ENCODE data around the gene A1BG. TPM values are rescaled to one million over a fixed set of nuclear protein-coding genes. Genes with fewer than 3 reads are reported as not detected.

Gene A1BG
- total and polyA plus RNA-seq, 2 of the 8 experiments (the other 6 are each of a cell fraction or from before 2014, with no cell fraction given), result 20.8 to 69.6 TPM

DNA sequence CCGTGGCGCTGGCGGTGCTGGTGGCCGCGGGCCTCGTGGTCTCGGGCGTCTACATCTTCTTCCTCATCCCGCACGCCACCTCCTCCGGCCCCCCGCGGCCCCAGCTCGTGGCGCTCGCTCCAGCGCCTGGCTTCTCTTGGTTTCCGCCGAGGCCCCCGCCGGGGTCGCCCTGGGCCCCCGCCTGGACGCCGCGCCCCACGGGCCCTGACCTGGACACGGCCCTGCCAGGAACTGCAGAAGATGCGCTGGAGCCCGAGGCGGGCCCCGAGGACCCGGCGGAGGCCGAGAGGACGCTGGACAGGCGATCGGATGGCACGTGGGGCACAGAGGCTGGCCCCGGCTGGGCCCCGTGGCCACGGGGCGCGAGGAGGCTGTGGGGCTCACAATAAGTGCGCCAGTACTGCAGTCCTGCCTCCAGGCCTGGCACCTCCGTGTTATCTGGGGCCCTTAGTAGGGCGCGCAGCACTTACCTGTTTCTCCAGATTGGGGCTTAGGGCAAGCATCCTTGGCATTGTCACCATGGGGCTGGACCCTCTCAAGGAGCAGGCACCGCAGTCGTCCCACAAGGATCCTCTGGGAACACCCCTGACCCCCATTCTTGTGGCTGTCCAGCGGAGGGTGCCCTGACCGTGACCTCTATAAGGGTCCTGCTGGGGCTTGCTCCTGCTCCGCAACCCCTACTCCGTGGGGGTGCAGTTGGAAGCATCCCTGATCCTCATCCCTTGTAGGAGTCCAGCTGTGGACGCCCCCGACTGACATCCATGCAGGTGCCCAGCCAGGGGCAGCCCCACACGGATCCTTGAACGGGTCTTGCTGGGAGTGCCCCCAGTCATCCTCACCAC, 43.6 kb upstream of the A1BG start:
- Histone ChIP-seq H3K9me3 (ENCODE audit: insufficient read depth in 2 of 2, low read depth in 1 of 2, low read length in 1 of 2) (no peaks in the 10 kb centered on the region), H3K18ac (ENCODE audit: extremely low read depth, low read length) (peak overlapping the region; percentile 48; the same call in 1 of the 2 replicates), H3K4me1 (replicated peaks in 1 of 4; ENCODE audit: control insufficient read depth in 3 of 4, insufficient read depth in 4 of 4, low read length in 3 of 4) (peaks cover 0 to 27% (median 17%) of the 10 kb centered on the region in 4 experiments; a peak in 5 of 7 replicates), H2BK20ac (ENCODE audit: low read length) (no peak overlapping the region), H3K4ac (replicated peaks; ENCODE audit: insufficient read length, low read depth, low read length) (no peak overlapping the region), H4K20me1 (replicated peaks in 1 of 2; ENCODE audit: control insufficient read depth in 1 of 2, insufficient read depth in 2 of 2, low read length in 2 of 2) (peaks cover 12 to 14% of the 10 kb centered on the region in 2 experiments), H2AFZ (ENCODE audit: low read length) (no peak overlapping the region), H3K56ac (replicated peaks; ENCODE audit: insufficient read length, low read depth, low read length) (no peak overlapping the region), H3K4me2 (ENCODE audit: insufficient read depth in 1 of 2, low read depth in 2 of 2, low read length in 2 of 2) (peak overlapping the region; percentile 63 to 83), H4K5ac (ENCODE audit: insufficient read length, low read depth, low read length) (no peak overlapping the region), H3K79me2 (ENCODE audit: control insufficient read depth in 1 of 2, insufficient read depth in 2 of 2, low read length in 2 of 2) (no peaks in the 10 kb centered on the region), H3K23me2 (ENCODE audit: low read depth, low read length) (peaks cover 12% of the 10 kb centered on the region), H3K23ac (ENCODE audit: insufficient read length) (no peak overlapping the region), H3K36me3 (ENCODE audit: control insufficient read depth in 2 of 4, insufficient read depth in 4 of 4, low read length in 3 of 4) (peaks cover 11 to 26% (median 23%) of the 10 kb centered on the region in 4 experiments), H3K27me3 (replicated peaks in 1 of 4; ENCODE audit: control insufficient read depth in 3 of 4, extremely low read depth in 1 of 4, insufficient read depth in 3 of 4, low read length in 3 of 4) (peaks cover 3 to 17% (median 11%) of the 10 kb centered on the region in 4 experiments; a peak in 6 of 7 replicates), H3K79me1 (ENCODE audit: low read depth, low read length) (peaks cover 2% of the 10 kb centered on the region; the same call in 1 of the 2 replicates), H2BK5ac (ENCODE audit: low read depth, low read length) (no peak overlapping the region), H4K91ac (replicated peaks; ENCODE audit: insufficient read length, low read length) (no peak overlapping the region), H2AK5ac (ENCODE audit: low read depth, low read length) (no peak overlapping the region), H4K8ac (ENCODE audit: extremely low read depth, insufficient read depth, low read length) (peak overlapping the region; percentile 77), H3K9ac (replicated peaks in 1 of 4; ENCODE audit: extremely low read depth in 1 of 4, low read depth in 3 of 4, low read length in 3 of 4) (no peak overlapping the region), H2BK120ac (replicated peaks; ENCODE audit: low read depth, low read length) (no peak overlapping the region), H3K4me3 (ENCODE audit: extremely low read depth in 1 of 4, insufficient read depth in 2 of 4, low read depth in 3 of 4, low read length in 4 of 4) (peak overlapping the region; percentile 6 to 57 (median 22); a peak in 7 of 8 replicates), H2BK15ac (ENCODE audit: low read length) (no peak overlapping the region), H2BK12ac (ENCODE audit: low read depth, low read length) (no peak overlapping the region), H3K14ac (ENCODE audit: insufficient read length) (no peak overlapping the region), H3K27ac (ENCODE audit: low read depth, low read length) (no peak overlapping the region)
- CTCF ChIA-PET (ENCODE audit: partially characterized antibody), result no interaction called here
- TF ChIP-seq BACH1 (IDR thresholded peaks at IDR 0.05; ENCODE audit: low read length) (no peak), KDM4A (IDR thresholded peaks at IDR 0.05; ENCODE audit: low read depth, low read length, severe bottlenecking) (peak; percentile 26)
- TF ChIP-seq, protein P1, sequence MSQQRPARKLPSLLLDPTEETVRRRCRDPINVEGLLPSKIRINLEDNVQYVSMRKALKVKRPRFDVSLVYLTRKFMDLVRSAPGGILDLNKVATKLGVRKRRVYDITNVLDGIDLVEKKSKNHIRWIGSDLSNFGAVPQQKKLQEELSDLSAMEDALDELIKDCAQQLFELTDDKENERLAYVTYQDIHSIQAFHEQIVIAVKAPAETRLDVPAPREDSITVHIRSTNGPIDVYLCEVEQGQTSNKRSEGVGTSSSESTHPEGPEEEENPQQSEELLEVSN (IDR thresholded peaks at IDR 0.05), result peak; percentile 45; the same call in 1 of the 2 replicates
- TF ChIP-seq, protein P2, sequence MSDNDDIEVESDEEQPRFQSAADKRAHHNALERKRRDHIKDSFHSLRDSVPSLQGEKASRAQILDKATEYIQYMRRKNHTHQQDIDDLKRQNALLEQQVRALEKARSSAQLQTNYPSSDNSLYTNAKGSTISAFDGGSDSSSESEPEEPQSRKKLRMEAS (IDR thresholded peaks at IDR 0.05), result peak; percentile 44
- POLR2A ChIA-PET (ENCODE audit: partially characterized antibody), result interaction anchor here (0.6 to 7.2 kb wide), 17 partner anchors 10 to 123 kb away, joined by 3 to 78 read pairs (median 7); partner anchors contain the start of genes RPS5, ZBTB45, ZNF497 and ZNF584
- DNase-seq (ENCODE audit: low read depth in 1 of 2, low spot score in 2 of 2), result peak in 1 of 2 experiments; percentile 67
- no peak for FAIRE-seq
- WGBS, 2 experiments (ENCODE audit: extremely low coverage in 1 of 2, insufficient coverage in 1 of 2, insufficient read length in 1 of 2, insufficient replicate concordance in 2 of 2, low coverage in 1 of 2, low lambda C conversion rate in 2 of 2, missing lambda C conversion rate in 1 of 2), result 69% methylated on average over 30 of the region's 58 CpGs; no CpG with 5 or more reads in 1 of the 2 experiments
